Smooth muscle cell (in vitro differentiated cells): Measurements from ENCODE around the gene RMND5B. TPM values are rescaled to one million over a fixed set of nuclear protein-coding genes. Genes with fewer than 3 reads are reported as not detected.

Experiments used
- DNase-seq: peaks from one replicate; lab custom pipeline; 2025; ENCODE audit not compliant: unreplicated experiment; lab: John Stamatoyannopoulos, UW
- H2AFZ ChIP-seq: fragments of 200-600 bp; sonication (generic); 2 replicates; pipeline ENCODE4 v1.6.0; 2016; ENCODE audit warnings: antibody characterized with exemption, low read depth, mild to moderate bottlenecking
- H3F3A ChIP-seq: fragments of 200-600 bp; sonication (generic); 2 replicates; pipeline ENCODE4 v1.6.0; 2017; ENCODE audit warnings: antibody characterized with exemption, low read depth
- H3K27ac ChIP-seq: fragments of 200-600 bp; sonication (generic); 2 replicates; pipeline ENCODE4 v1.5.1; 2016; ENCODE audit warnings: low read depth, mild to moderate bottlenecking
- H3K27me3 ChIP-seq: fragments of 200-600 bp; sonication (generic); 2 replicates; pipeline ENCODE4 v1.6.1; 2016; ENCODE audit warnings: low read depth, mild to moderate bottlenecking
- H3K36me3 ChIP-seq: fragments of 200-600 bp; sonication (generic); 2 replicates; pipeline ENCODE4 v1.5.1; 2016; ENCODE audit warnings: low read depth
- H3K4me1 ChIP-seq: fragments of 200-600 bp; sonication (generic); 2 replicates; pipeline ENCODE4 v1.5.1; 2016; ENCODE audit warnings: low read depth
- H3K4me2 ChIP-seq: fragments of 200-600 bp; sonication (generic); 2 replicates; pipeline ENCODE4 v1.6.0; 2016; ENCODE audit warnings: mild to moderate bottlenecking
- H3K4me3 ChIP-seq: fragments of 200-600 bp; sonication (generic); 2 replicates; pipeline ENCODE4 v1.5.1; 2016; ENCODE audit warnings: mild to moderate bottlenecking
- H3K79me2 ChIP-seq: fragments of 200-600 bp; sonication (generic); 2 replicates; pipeline ENCODE4 v1.6.0; 2016; ENCODE audit warnings: low read depth, mild to moderate bottlenecking
- H3K9ac ChIP-seq: fragments of 200-600 bp; sonication (generic); 2 replicates; pipeline ENCODE4 v1.6.0; 2016; ENCODE audit warnings: low read depth
- H3K9me3 ChIP-seq: fragments of 200-600 bp; sonication (generic); replicated peaks from 2 replicates; pipeline ENCODE4 v1.5.1; 2016; ENCODE audit warnings: low read depth
- H4K20me1 ChIP-seq: fragments of 200-600 bp; sonication (generic); 2 replicates; pipeline ENCODE4 v1.6.0; 2016; ENCODE audit warnings: low read depth
- WGBS: methylation state at CpG from one replicate; pipeline ENCODE4 v1.1.7; 2016; ENCODE audit warnings: low lambda C conversion rate; 5-methylcytosine and 5-hydroxymethylcytosine counted together
- polyA plus RNA-seq: library from polyadenylated mRNA; unstranded; fragments of >200 nt; fragmentation: Nextera tagmentation; extraction: Ambion mirVana; gene quantifications from 2 replicates; pipeline ENCODE4 v1.2.1, GENCODE V29; 2016
- total RNA-seq: library from RNA; depleted of rRNA; stranded (reverse); fragments of >200 nt; gene quantifications from 2 replicates; pipeline ENCODE4 v1.2.3, GENCODE V29; 2014
- TF ChIP-seq, protein P1 (sequence below): fragments of 200-600 bp; sonication (generic); IDR thresholded peaks from 2 replicates; pipeline ENCODE4 v1.5.1; 2017; ENCODE audit warnings: borderline replicate concordance, mild to moderate bottlenecking, antibody characterized with exemption; ENCODE audit not compliant: insufficient read depth, poor library complexity, severe bottlenecking

Gene RMND5B
- total and polyA plus RNA-seq, 2 experiments from 2014 or later: 18.2 to 20.8 TPM

DNA sequence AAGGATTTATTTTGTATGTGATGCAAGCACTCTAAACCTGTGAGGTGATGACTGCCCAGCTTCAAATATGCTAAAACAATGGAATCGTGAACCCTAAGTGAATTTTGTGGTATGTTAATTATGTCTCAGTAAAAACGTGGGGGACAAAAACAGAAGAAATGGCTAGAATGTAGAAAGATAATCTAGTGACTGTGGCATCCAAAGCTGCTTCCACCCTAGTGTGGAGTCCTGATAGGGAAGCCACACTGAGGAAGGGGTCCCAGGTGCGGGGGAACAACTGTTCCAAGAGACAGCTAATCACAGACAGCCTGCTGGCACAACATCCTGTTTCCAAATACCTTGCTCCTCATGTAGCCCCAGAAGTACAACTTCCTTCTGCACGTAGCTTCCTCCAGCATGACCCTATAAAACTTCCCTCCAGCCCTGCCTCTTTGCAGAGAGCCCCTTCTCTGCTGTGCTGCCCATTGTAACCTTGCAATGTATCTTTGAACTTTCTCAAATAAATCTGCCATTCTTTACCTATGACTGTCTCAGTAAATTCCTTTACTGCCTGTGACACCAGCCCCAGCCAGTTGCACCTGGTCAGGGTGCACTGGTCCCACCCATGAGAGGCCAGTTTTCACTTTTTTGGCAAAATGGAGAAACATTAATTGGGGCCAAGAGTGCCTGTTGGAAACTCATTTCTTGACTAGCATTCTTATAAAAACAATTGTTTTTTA lies 51.5 kb downstream of the RMND5B start:
- TF ChIP-seq, protein P1, sequence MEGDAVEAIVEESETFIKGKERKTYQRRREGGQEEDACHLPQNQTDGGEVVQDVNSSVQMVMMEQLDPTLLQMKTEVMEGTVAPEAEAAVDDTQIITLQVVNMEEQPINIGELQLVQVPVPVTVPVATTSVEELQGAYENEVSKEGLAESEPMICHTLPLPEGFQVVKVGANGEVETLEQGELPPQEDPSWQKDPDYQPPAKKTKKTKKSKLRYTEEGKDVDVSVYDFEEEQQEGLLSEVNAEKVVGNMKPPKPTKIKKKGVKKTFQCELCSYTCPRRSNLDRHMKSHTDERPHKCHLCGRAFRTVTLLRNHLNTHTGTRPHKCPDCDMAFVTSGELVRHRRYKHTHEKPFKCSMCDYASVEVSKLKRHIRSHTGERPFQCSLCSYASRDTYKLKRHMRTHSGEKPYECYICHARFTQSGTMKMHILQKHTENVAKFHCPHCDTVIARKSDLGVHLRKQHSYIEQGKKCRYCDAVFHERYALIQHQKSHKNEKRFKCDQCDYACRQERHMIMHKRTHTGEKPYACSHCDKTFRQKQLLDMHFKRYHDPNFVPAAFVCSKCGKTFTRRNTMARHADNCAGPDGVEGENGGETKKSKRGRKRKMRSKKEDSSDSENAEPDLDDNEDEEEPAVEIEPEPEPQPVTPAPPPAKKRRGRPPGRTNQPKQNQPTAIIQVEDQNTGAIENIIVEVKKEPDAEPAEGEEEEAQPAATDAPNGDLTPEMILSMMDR: no peak
- Histone ChIP-seq H3K4me2 (no peak overlapping the region), H3K27ac (no peak overlapping the region), H3K4me3 (no peak overlapping the region), H3K9ac (no peak overlapping the region), H3K79me2 (no peaks in the 10 kb centered on the region), H4K20me1 (no peaks in the 10 kb centered on the region), H3F3A (no peaks in the 10 kb centered on the region), H2AFZ (no peak overlapping the region), H3K27me3 (no peaks in the 10 kb centered on the region), H3K36me3 (no peaks in the 10 kb centered on the region), H3K4me1 (no peaks in the 10 kb centered on the region), H3K9me3 (no peaks in the 10 kb centered on the region)
- no peak for DNase-seq
- WGBS: 54% methylated on average over 4 of the region's 4 CpGs

GRCh38 chr5:178186427-178186826 lies 55.6 kb downstream of the RMND5B start:
- Histone ChIP-seq H3K27ac (no peak overlapping the region), H2AFZ (no peak overlapping the region), H3F3A (no peaks in the 10 kb centered on the region), H4K20me1 (no peaks in the 10 kb centered on the region), H3K4me2 (no peak overlapping the region), H3K79me2 (no peaks in the 10 kb centered on the region), H3K9ac (no peak overlapping the region), H3K36me3 (no peaks in the 10 kb centered on the region), H3K4me3 (no peak overlapping the region), H3K27me3 (no peaks in the 10 kb centered on the region), H3K4me1 (no peaks in the 10 kb centered on the region), H3K9me3 (no peaks in the 10 kb centered on the region)
- TF ChIP-seq, protein P1: no peak
- DNase-seq: no peak
- 81% methylated on average over 6 of the region's 6 CpGs for WGBS

GRCh38 chr5:178187014-178187413 lies 56.2 kb downstream of the RMND5B start, which contains the start of gene GMCL2:
Gene GMCL2, minus strand, starts transcription at chr5:178187371. Its CDS starts 72 bp downstream, at chr5:178187299.
- TF ChIP-seq, protein P1: no peak
- H3K4me2 ChIP-seq: no peak within 1 kb of the TSS
- no peak within 1 kb of the TSS for H3K4me3 ChIP-seq
- no peaks in the 10 kb centered on the region for H3K36me3 ChIP-seq
- no peaks in the 10 kb centered on the region for H3F3A ChIP-seq
- H4K20me1 ChIP-seq: no peaks in the 10 kb centered on the region
- no peaks in the 10 kb centered on the region for H3K79me2 ChIP-seq
- DNase-seq: no peak
- H2AFZ ChIP-seq: no peak within 1 kb of the TSS
- WGBS: 98% methylated on average over 27 of the region's 27 CpGs
- no peaks in the 10 kb centered on the region for H3K9me3 ChIP-seq
- H3K27me3 ChIP-seq: no peaks in the 10 kb centered on the region
- no peak within 1 kb of the TSS for H3K27ac ChIP-seq
- H3K9ac ChIP-seq: no peak within 1 kb of the TSS
- H3K4me1 ChIP-seq: no peaks in the 10 kb centered on the region

- Histone ChIP-seq H3K4me2 (no peak overlapping the region), H3K9me3 (no peaks in the 10 kb centered on the region), H3F3A (no peaks in the 10 kb centered on the region), H4K20me1 (no peaks in the 10 kb centered on the region), H3K4me1 (no peaks in the 10 kb centered on the region), H3K79me2 (no peaks in the 10 kb centered on the region), H3K9ac (no peak overlapping the region), H3K27me3 (no peaks in the 10 kb centered on the region), H3K36me3 (no peaks in the 10 kb centered on the region), H3K27ac (no peak overlapping the region), H3K4me3 (no peak overlapping the region), H2AFZ (no peak overlapping the region)
- DNase-seq: no peak
- TF ChIP-seq, protein P1: no peak
- 46% methylated on average over 2 of the region's 2 CpGs for WGBS
These were observed 58.6 kb downstream of the RMND5B start for GRCh38 chr5:178189433-178189832.
